Neuronal stem cell (in vitro differentiated cells): ENCODE data around the gene MLIP.
A peak's percentile ranks its signal among the peaks of the same experiment; 100 is the strongest.

ENCODE experiments used
- DNase-seq: peaks from one replicate; pipeline ENCODE4 v3.0.0-alpha.2; 2013; ENCODE audit warnings: low spot score
- H2AFZ ChIP-seq: one replicate; pipeline ENCODE4 v1.6.1; 2013; ENCODE audit warnings: mild to moderate bottlenecking, low read length, inconsistent platforms
- H2AK5ac ChIP-seq: 2 replicates; pipeline ENCODE4 v1.6.1; 2013; ENCODE audit warnings: low read depth, mild to moderate bottlenecking, inconsistent platforms, low read length, moderate library complexity, mixed read lengths
- H2BK120ac ChIP-seq: 2 replicates; pipeline ENCODE4 v1.6.1; 2013; ENCODE audit warnings: low read depth, mild to moderate bottlenecking, inconsistent platforms, low read length, moderate library complexity, mixed read lengths
- H2BK12ac ChIP-seq: one replicate; pipeline ENCODE4 v1.6.1; 2013; ENCODE audit warnings: low read length, inconsistent platforms
- H2BK15ac ChIP-seq: 2 replicates; pipeline ENCODE4 v1.6.1; 2013; ENCODE audit warnings: mild to moderate bottlenecking, low read length, inconsistent platforms, mixed read lengths
- H2BK5ac ChIP-seq: one replicate; pipeline ENCODE4 v1.6.1; 2013; ENCODE audit warnings: inconsistent platforms, mild to moderate bottlenecking, low read length, moderate library complexity
- H3K14ac ChIP-seq: one replicate; pipeline ENCODE4 v1.6.1; 2013; ENCODE audit warnings: low read length, inconsistent platforms
- H3K18ac ChIP-seq: 2 replicates; pipeline ENCODE4 v1.6.1; 2013; ENCODE audit warnings: low read length, inconsistent platforms
- H3K23ac ChIP-seq: 2 replicates; pipeline ENCODE4 v1.6.1; 2013; ENCODE audit warnings: low read depth, mild to moderate bottlenecking, mixed read lengths, low read length, inconsistent platforms; ENCODE audit not compliant: poor library complexity
- H3K27ac ChIP-seq: replicated peaks from 3 replicates; pipeline ENCODE4 v1.5.1; 2013; ENCODE audit warnings: low read length, inconsistent platforms
- H3K27me3 ChIP-seq, 3 experiments: 2 replicates each; pipeline ENCODE4 v1.6.1; 2013; ENCODE audit warnings: low read length in 3 of 3, mild to moderate bottlenecking in 2 of 3, inconsistent platforms in 1 of 3, low read depth in 1 of 3, mixed read lengths in 1 of 3, moderate library complexity in 1 of 3; ENCODE audit not compliant: control insufficient read depth in 3 of 3, insufficient read depth in 3 of 3
- H3K36me3 ChIP-seq, 2 donors: replicated peaks in 1 of 2; 2 replicates each; pipeline ENCODE4 v1.6.1; 2013; ENCODE audit warnings: low read length in 2 of 2; ENCODE audit not compliant: control insufficient read depth in 2 of 2, insufficient read depth in 2 of 2
- H3K4ac ChIP-seq: 2 replicates; pipeline ENCODE4 v1.6.1; 2013; ENCODE audit warnings: inconsistent platforms, mild to moderate bottlenecking, low read length, moderate library complexity
- H3K4me1 ChIP-seq, 2 donors: 1 replicate in 1 of 2; 2 replicates in 1 of 2; pipeline ENCODE4 v1.6.1; 2013; ENCODE audit warnings: low read length in 2 of 2, low read depth in 1 of 2; ENCODE audit not compliant: control insufficient read depth in 2 of 2, insufficient read depth in 1 of 2
- H3K4me2 ChIP-seq: one replicate; pipeline ENCODE4 v1.6.1; 2013; ENCODE audit warnings: mild to moderate bottlenecking, low read length, inconsistent platforms; ENCODE audit not compliant: insufficient read depth, poor library complexity, severe bottlenecking
- H3K4me3 ChIP-seq, 2 donors: 2 replicates each; pipeline ENCODE4 v1.5.1; 2013; ENCODE audit warnings: low read length in 2 of 2, mild to moderate bottlenecking in 2 of 2, inconsistent platforms in 1 of 2, moderate library complexity in 1 of 2
- H3K79me1 ChIP-seq: one replicate; pipeline ENCODE4 v1.6.1; 2013; ENCODE audit warnings: low read depth, mild to moderate bottlenecking, inconsistent platforms, low read length, moderate library complexity
- H3K9ac ChIP-seq: one replicate; pipeline ENCODE4 v1.6.1; 2013; ENCODE audit warnings: mild to moderate bottlenecking, low read depth, low read length, inconsistent platforms; ENCODE audit not compliant: poor library complexity
- H3K9me3 ChIP-seq, 2 donors: replicated peaks in 1 of 2; 2 replicates each; pipeline versions ENCODE3 to v1.6.1; 2013; ENCODE audit warnings: low read length in 2 of 2, mild to moderate bottlenecking in 2 of 2, inconsistent platforms in 1 of 2, low read depth in 1 of 2, mixed read lengths in 1 of 2, moderate library complexity in 1 of 2; ENCODE audit not compliant: control insufficient read depth in 2 of 2, insufficient read depth in 1 of 2
- H4K8ac ChIP-seq: one replicate; pipeline ENCODE4 v1.6.1; 2013; ENCODE audit warnings: low read depth, mild to moderate bottlenecking, inconsistent platforms, low read length, moderate library complexity
- H4K91ac ChIP-seq: one replicate; pipeline ENCODE4 v1.6.1; 2013; ENCODE audit warnings: low read length, low read depth, mild to moderate bottlenecking, inconsistent platforms; ENCODE audit not compliant: poor library complexity
- WGBS, 2 donors: extraction: QIAGEN DNeasy Blood & Tissue Kit; methylation state at CpG; one replicate each; pipeline ENCODE4 v1.1.7; 2013; ENCODE audit warnings: missing lambda C conversion rate in 2 of 2, mixed read lengths in 1 of 2; ENCODE audit not compliant: insufficient read length in 2 of 2, insufficient replicate concordance in 1 of 2; ENCODE audit errors: extremely low coverage in 2 of 2; 5-methylcytosine and 5-hydroxymethylcytosine counted together

MLIP gene

DNA sequence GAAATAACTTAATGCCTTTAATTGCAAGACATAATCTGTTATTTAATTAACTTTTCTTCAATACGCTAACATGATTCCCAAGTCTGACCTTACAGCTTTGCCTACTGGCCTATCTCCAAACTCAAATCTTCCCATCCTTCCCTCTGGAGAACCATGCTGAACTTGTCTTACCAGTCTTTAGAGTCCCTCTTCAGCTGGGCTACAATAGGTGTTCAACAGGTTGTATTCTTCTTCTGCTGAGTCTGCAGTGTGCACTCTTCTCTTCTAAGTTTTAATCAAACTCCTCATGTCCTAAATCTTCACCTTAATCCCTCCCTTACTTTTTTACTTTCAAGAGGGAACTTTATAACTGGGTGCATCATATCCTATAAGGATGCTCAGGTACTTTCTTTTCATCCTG lies 121.5 kb downstream of the MLIP start:
- no CpG with 5 or more reads among the region's 1 CpG for WGBS, 2 donors
- Histone ChIP-seq H3K4me2 (no peak overlapping the region), H3K4ac (no peak overlapping the region), H2BK5ac (no peak overlapping the region), H3K36me3 (no peaks in the 10 kb centered on the region), H3K27me3 (no peaks in the 10 kb centered on the region), H3K79me1 (no peaks in the 10 kb centered on the region), H3K14ac (no peak overlapping the region), H4K91ac (no peak overlapping the region), H2BK15ac (no peak overlapping the region), H3K9me3 (no peaks in the 10 kb centered on the region), H3K9ac (no peak overlapping the region), H2AFZ (no peak overlapping the region), H4K8ac (no peak overlapping the region), H3K4me1 (no peaks in the 10 kb centered on the region), H3K23ac (no peak overlapping the region), H3K18ac (no peak overlapping the region), H2AK5ac (no peak overlapping the region), H2BK120ac (no peak overlapping the region), H2BK12ac (no peak overlapping the region), H3K4me3 (no peak overlapping the region), H3K27ac (no peak overlapping the region)
- no peak for DNase-seq

DNA sequence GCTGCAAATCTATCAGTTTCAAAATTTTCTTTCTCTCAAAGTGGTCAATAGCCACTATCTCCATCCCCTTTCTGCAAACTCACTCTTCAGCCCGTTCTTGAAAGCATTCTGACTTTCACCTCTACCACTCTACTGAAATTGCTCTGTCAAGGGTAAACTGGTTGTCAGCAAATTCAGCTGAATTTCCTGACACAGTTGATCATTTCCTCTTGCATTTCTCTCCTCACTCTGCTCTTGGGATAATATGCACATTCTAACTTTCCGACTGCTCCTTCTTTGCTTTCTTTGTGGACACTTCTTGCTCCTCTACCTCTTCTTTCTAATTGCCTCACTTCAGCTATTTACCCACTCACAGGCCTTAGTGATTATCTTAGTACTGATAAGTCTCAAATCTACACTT lies 123.3 kb downstream of the MLIP start:
- no peak overlapping the region for H2BK12ac ChIP-seq
- H3K27me3 ChIP-seq = no peaks in the 10 kb centered on the region
- no peaks in the 10 kb centered on the region for H3K4me1 ChIP-seq
- no peak overlapping the region for H4K91ac ChIP-seq
- no peak overlapping the region for H3K4me3 ChIP-seq
- H2BK15ac ChIP-seq = no peak overlapping the region
- no peak overlapping the region for H2BK120ac ChIP-seq
- no peak overlapping the region for H3K14ac ChIP-seq
- H3K36me3 ChIP-seq = no peaks in the 10 kb centered on the region
- WGBS, 2 donors = no CpG with 5 or more reads among the region's 2 CpGs
- H3K4ac ChIP-seq = no peak overlapping the region
- DNase-seq = no peak
- no peak overlapping the region for H3K18ac ChIP-seq
- no peak overlapping the region for H2AFZ ChIP-seq
- H4K8ac ChIP-seq = no peak overlapping the region
- H3K27ac ChIP-seq = no peak overlapping the region
- no peak overlapping the region for H2AK5ac ChIP-seq
- no peak overlapping the region for H2BK5ac ChIP-seq
- no peak overlapping the region for H3K4me2 ChIP-seq
- H3K9me3 ChIP-seq = no peaks in the 10 kb centered on the region
- H3K9ac ChIP-seq = no peak overlapping the region
- H3K23ac ChIP-seq = no peak overlapping the region
- H3K79me1 ChIP-seq = no peaks in the 10 kb centered on the region

DNA sequence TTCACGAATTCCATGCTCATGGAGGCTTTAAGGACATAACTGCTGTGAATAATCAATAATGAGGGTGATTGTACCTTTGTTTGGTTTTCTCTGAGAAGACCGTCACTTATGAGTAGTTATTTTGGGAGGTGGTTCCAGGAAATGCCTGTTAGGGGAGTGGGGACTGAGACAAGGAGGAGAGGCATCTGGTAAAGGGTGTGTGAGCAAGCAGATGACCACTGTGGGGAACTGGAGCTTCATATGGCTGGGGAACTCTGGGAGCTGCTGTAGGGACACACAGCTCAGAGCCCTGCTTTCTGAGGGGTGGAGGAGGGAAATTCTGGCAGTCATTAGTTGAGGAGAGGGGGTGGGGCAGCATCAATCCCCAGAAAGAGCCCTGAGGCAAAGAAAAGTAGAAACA lies 125.7 kb downstream of the MLIP start:
- H2AK5ac ChIP-seq = no peak overlapping the region
- no peak overlapping the region for H3K23ac ChIP-seq
- H2AFZ ChIP-seq = no peak overlapping the region
- H3K14ac ChIP-seq = no peak overlapping the region
- no peak overlapping the region for H3K4me2 ChIP-seq
- H2BK12ac ChIP-seq = no peak overlapping the region
- H3K27ac ChIP-seq = no peak overlapping the region
- H3K4me1 ChIP-seq = no peaks in the 10 kb centered on the region
- no peak overlapping the region for H3K18ac ChIP-seq
- no peaks in the 10 kb centered on the region for H3K9me3 ChIP-seq
- H2BK5ac ChIP-seq = no peak overlapping the region
- H2BK120ac ChIP-seq = no peak overlapping the region
- H3K27me3 ChIP-seq = no peaks in the 10 kb centered on the region
- no peaks in the 10 kb centered on the region for H3K79me1 ChIP-seq
- H3K4ac ChIP-seq = no peak overlapping the region
- H2BK15ac ChIP-seq = no peak overlapping the region
- no CpG with 5 or more reads among the region's 2 CpGs for WGBS, 2 donors
- H4K91ac ChIP-seq = no peak overlapping the region
- H3K4me3 ChIP-seq = no peak overlapping the region
- H3K9ac ChIP-seq = no peak overlapping the region
- H3K36me3 ChIP-seq = no peaks in the 10 kb centered on the region
- DNase-seq = no peak
- no peak overlapping the region for H4K8ac ChIP-seq

DNA sequence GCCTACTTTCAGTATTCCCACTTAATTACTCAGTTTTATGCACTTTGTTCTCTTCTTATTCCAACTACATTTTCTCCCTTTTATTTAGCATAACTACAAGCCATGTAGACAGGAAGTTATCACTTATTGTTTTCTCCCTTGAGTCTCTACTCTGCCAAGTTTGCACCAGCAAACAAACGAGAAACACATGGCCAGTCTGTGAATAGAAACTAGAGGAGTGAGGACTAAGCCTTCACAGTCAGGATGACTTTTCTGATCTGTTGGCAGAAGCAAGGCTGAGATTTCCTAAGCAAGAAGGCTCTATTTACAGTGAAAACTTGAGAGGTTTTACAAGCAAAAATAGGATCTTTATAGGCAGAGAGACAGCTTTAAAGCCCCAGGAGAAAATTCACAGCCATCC lies 127.2 kb downstream of the MLIP start:
- Histone ChIP-seq H3K23ac (no peak overlapping the region), H3K27ac (no peak overlapping the region), H4K91ac (no peak overlapping the region), H3K4ac (no peak overlapping the region), H4K8ac (no peak overlapping the region), H3K79me1 (no peaks in the 10 kb centered on the region), H2BK15ac (no peak overlapping the region), H2BK5ac (no peak overlapping the region), H3K9me3 (no peaks in the 10 kb centered on the region), H3K9ac (no peak overlapping the region), H3K27me3 (no peaks in the 10 kb centered on the region), H3K14ac (no peak overlapping the region), H2AFZ (peak overlapping the region; percentile 60), H3K36me3 (no peaks in the 10 kb centered on the region), H2BK12ac (no peak overlapping the region), H2BK120ac (no peak overlapping the region), H3K18ac (no peak overlapping the region), H3K4me1 (no peaks in the 10 kb centered on the region), H2AK5ac (no peak overlapping the region), H3K4me3 (no peak overlapping the region), H3K4me2 (no peak overlapping the region)
- DNase-seq = no peak
- WGBS, 2 donors = no CpG with 5 or more reads among the region's 1 CpG
